GM12878 (cell line): ENCODE measurements around the gene TP73. TPM values are rescaled to one million over a fixed set of nuclear protein-coding genes. Genes with fewer than 3 reads are reported as not detected.
A peak's percentile ranks its signal among the peaks of the same experiment; 100 is the strongest.

Experiments used
- ATAC-seq: fragments of 200-7000 bp; cut with Tn5 transposase; 3 replicates; pipeline ENCODE4 v1.9.1; 2020; ENCODE audit warnings: mild to moderate bottlenecking, moderate library complexity
- BruUV-seq: library from RNA; stranded (reverse); fragments of 400-500 nt; replicated peaks from 2 replicates; lab custom pipeline; 2021; lab: Mats Ljungman, UMichigan
- CTCF ChIA-PET: fragments of 300-600 bp; sonication (Branson Sonifier 250); formaldehyde crosslinking; extraction: SDS; loops from one replicate; lab custom pipeline; 2021; ENCODE audit warnings: inconsistent platforms; lab: Yijun Ruan, JAX
- POLR2A ChIA-PET: fragments of 350-600 bp; formaldehyde crosslinking; extraction: SDS; loops from one replicate; lab custom pipeline; 2021; ENCODE audit warnings: inconsistent platforms; lab: Charles Lee
- RAD21 ChIA-PET: fragments of 300-600 bp; sonication (Branson Sonifier 250); formaldehyde crosslinking; loops from one replicate; lab custom pipeline; 2023; ENCODE audit warnings: antibody characterized with exemption; ENCODE audit not compliant: unreplicated experiment; lab: Charles Lee
- SMC1A ChIA-PET: fragments of 300-600 bp; sonication (Branson Sonifier 250); formaldehyde crosslinking; loops from one replicate; lab custom pipeline; 2023; ENCODE audit not compliant: unreplicated experiment, uncharacterized antibody; lab: Charles Lee
- DNase-seq: peaks from one replicate; pipeline ENCODE4 v3.0.0-alpha.2; 2011; ENCODE audit warnings: low read depth, low spot score
- FAIRE-seq: peaks from 3 replicates; lab custom pipeline; 2011; peaks lifted over from hg19 to GRCh38; lab: Jason Lieb, UNC
- H2AFZ ChIP-seq: 2 replicates; pipeline ENCODE4 v1.6.0; 2011; ENCODE audit warnings: low read depth, low read length, control low read depth; ENCODE audit not compliant: control insufficient read depth
- H3K27ac ChIP-seq: 2 replicates; pipeline ENCODE4 v1.5.1; 2011; ENCODE audit warnings: control low read depth; ENCODE audit not compliant: control insufficient read depth, insufficient read depth
- H3K27me3 ChIP-seq, 2 experiments: replicated peaks in 1 of 2; 2 replicates each; pipeline versions ENCODE4 v1.6.0 to v1.6.1; 2011; ENCODE audit warnings: low read length in 1 of 2; ENCODE audit not compliant: control insufficient read depth in 2 of 2, insufficient read depth in 2 of 2
- H3K36me3 ChIP-seq, 2 experiments: 2 replicates each; pipeline ENCODE4 v1.5.1; 2011; ENCODE audit warnings: low read length in 1 of 2; ENCODE audit not compliant: control insufficient read depth in 2 of 2, insufficient read depth in 2 of 2
- H3K4me1 ChIP-seq: 2 replicates; pipeline ENCODE4 v1.6.1; 2011; ENCODE audit warnings: mild to moderate bottlenecking, low read length, moderate library complexity, mixed read lengths; ENCODE audit not compliant: control insufficient read depth, insufficient read depth
- H3K4me2 ChIP-seq: 2 replicates; pipeline ENCODE4 v1.6.0; 2011; ENCODE audit warnings: control low read depth; ENCODE audit not compliant: control insufficient read depth, insufficient read depth
- H3K4me3 ChIP-seq: fragments of 200-600 bp; sonication (generic); 2 replicates; pipeline ENCODE4 v1.5.1; 2016
- H3K79me2 ChIP-seq: 2 replicates; pipeline ENCODE4 v1.6.0; 2011; ENCODE audit warnings: low read length; ENCODE audit not compliant: control insufficient read depth, insufficient read depth
- H3K9ac ChIP-seq: 2 replicates; pipeline ENCODE4 v1.8.0; 2011; ENCODE audit warnings: low read length, control low read depth, mixed read lengths; ENCODE audit not compliant: control insufficient read depth, insufficient read depth
- H3K9me3 ChIP-seq: replicated peaks from 3 replicates; pipeline ENCODE4 v1.5.1; 2011; ENCODE audit warnings: mild to moderate bottlenecking, low read length; ENCODE audit not compliant: control insufficient read depth, insufficient read depth
- H4K20me1 ChIP-seq: 2 replicates; pipeline ENCODE4 v1.6.0; 2011; ENCODE audit not compliant: control insufficient read depth, insufficient read depth
- BRCA1 ChIP-seq: IDR thresholded peaks from 2 replicates; pipeline ENCODE4 v1.6.1; 2011; ENCODE audit warnings: low read depth, low read length, improper control_type of control experiment
- CEBPB ChIP-seq, 2 experiments: fragments of 150-350 bp in 1 of 2; IDR thresholded peaks; 2 replicates each; pipeline ENCODE4 v1.6.1; 2012 to 2014; ENCODE audit warnings: low read depth in 2 of 2, low read length in 2 of 2, borderline replicate concordance in 1 of 2, inconsistent platforms in 1 of 2
- CHD2 ChIP-seq: IDR thresholded peaks from 2 replicates; pipeline ENCODE4 v1.6.1; 2011; ENCODE audit warnings: low read depth, low read length, improper control_type of control experiment, borderline replicate concordance
- MXI1 ChIP-seq: fragments of 150-350 bp; IDR thresholded peaks from 2 replicates; pipeline ENCODE4 v1.6.1; 2011; ENCODE audit warnings: low read depth, mild to moderate bottlenecking, inconsistent platforms, low read length, improper control_type of control experiment
- NFYA ChIP-seq: IDR thresholded peaks from 2 replicates; pipeline ENCODE4 v1.6.1; 2011; ENCODE audit warnings: low read depth, mild to moderate bottlenecking, low read length, improper control_type of control experiment, borderline replicate concordance
- POLR2A ChIP-seq: IDR thresholded peaks from 2 replicates; pipeline ENCODE4 v1.6.1; 2011; ENCODE audit warnings: low read depth, mild to moderate bottlenecking, low read length
- SUPT20H ChIP-seq: IDR thresholded peaks from 2 replicates; pipeline ENCODE4 v1.6.1; 2011; ENCODE audit warnings: low read depth, mild to moderate bottlenecking, low read length, moderate library complexity, borderline replicate concordance; ENCODE audit not compliant: control insufficient read depth
- ZNF622 ChIP-seq: fragments of 450-650 bp; IDR thresholded peaks from 2 replicates; pipeline ENCODE4 v1.6.1; 2017; ENCODE audit warnings: mild to moderate bottlenecking, inconsistent platforms
- WGBS: methylation state at CpG from one replicate; pipeline ENCODE4 v1.1.6; 2016; ENCODE audit warnings: low lambda C conversion rate; ENCODE audit not compliant: insufficient replicate concordance, insufficient coverage; ENCODE audit errors: missing lambda C conversion rate; 5-methylcytosine and 5-hydroxymethylcytosine counted together
- in situ Hi-C: fragments of 300-500 bp; cut with MboI; formaldehyde crosslinking; loops from 9 replicates; pipeline ENCODE4 v1.14.3; 2018; ENCODE audit warnings: mixed read lengths
- intact Hi-C: fragments of 100-400 bp; cut with micrococcal nuclease; formaldehyde crosslinking; loops from one replicate; pipeline ENCODE4 v1.14.2; 2022; ENCODE audit not compliant: unreplicated experiment
- polyA plus RNA-seq, 11 experiments: library from polyadenylated mRNA; depleted of rRNA in 4 of 11; unstranded in 6 of 11; stranded (reverse) in 5 of 11; fragments of >200 nt; fragmentation: Nextera tagmentation in 4 of 11; fragmentation: Illumina TruSeq in 1 of 11; extraction: Ambion mirVana in 4 of 11; extraction: Trizol in 1 of 11; gene quantifications; 1 replicate in 1 of 11; 2 replicates in 10 of 11; pipeline versions ENCODE4 v1.2.1 to v1.2.3, GENCODE V29; 2011 to 2016; ENCODE audit warnings: inconsistent platforms in 2 of 11, missing spikeins in 2 of 11, low read depth in 1 of 11
- total RNA-seq, 4 experiments: library from RNA; depleted of rRNA in 3 of 4; stranded (reverse); fragments of >200 nt in 3 of 4; fragmentation: Illumina TruSeq in 1 of 4; extraction: Trizol in 1 of 4; gene quantifications; 2 replicates each; pipeline versions ENCODE4 v1.2.1 to v1.2.3, GENCODE V29; 2013 to 2021

The TP73 gene
- total and polyA plus RNA-seq, 10 of the 15 experiments (the other 5 are each of a cell fraction or from before 2014, with no cell fraction given): 0.08 to 54.2 (median 14.9) TPM

GRCh38 chr1:3731583-3732433 lies 79.5 kb downstream of the TP73 start:
- ATAC-seq (no peak), FAIRE-seq (no peak), DNase-seq (no peak)
- ChIA-PET CTCF (no interaction called here), SMC1A (no interaction called here), POLR2A (no interaction called here), RAD21 (no interaction called here)
- no TSS peak for BruUV-seq
- intact Hi-C loops (no loop called here), in situ Hi-C loops (no loop called here)
- Histone ChIP-seq H3K36me3 (peaks cover 0 to 35% of the 10 kb centered on the region in 2 experiments; a peak in 2 of 4 replicates), H3K4me2 (no peak overlapping the region), H3K79me2 (no peaks in the 10 kb centered on the region), H3K4me1 (no peaks in the 10 kb centered on the region), H3K27me3 (no peaks in the 10 kb centered on the region), H3K27ac (no peak overlapping the region), H3K9me3 (no peaks in the 10 kb centered on the region), H2AFZ (no peak overlapping the region), H3K4me3 (no peak overlapping the region), H4K20me1 (no peaks in the 10 kb centered on the region), H3K9ac (no peak overlapping the region)
- TF ChIP-seq POLR2A (peak; percentile 18; the same call in 1 of the 2 replicates), BRCA1 (no peak), ZNF622 (no peak), CHD2 (no peak), MXI1 (no peak), NFYA (no peak)
- 77% methylated on average over 25 of the region's 25 CpGs for WGBS

GRCh38 chr1:3732434-3733093 lies 80.2 kb downstream of the TP73 start:
- Histone ChIP-seq H3K4me3 (no peak overlapping the region), H3K9ac (no peak overlapping the region), H3K4me1 (no peaks in the 10 kb centered on the region), H4K20me1 (no peaks in the 10 kb centered on the region), H3K36me3 (peaks cover 0 to 35% of the 10 kb centered on the region in 2 experiments; a peak in 2 of 4 replicates), H3K4me2 (no peak overlapping the region), H3K79me2 (no peaks in the 10 kb centered on the region), H3K9me3 (no peaks in the 10 kb centered on the region), H2AFZ (no peak overlapping the region), H3K27ac (no peak overlapping the region), H3K27me3 (no peaks in the 10 kb centered on the region)
- TF ChIP-seq SUPT20H: no peak
- 0 out of 2 replicates have a peak, but pooled peaks have one; percentile 10 for TF ChIP-seq POLR2A
- no peak for TF ChIP-seq CEBPB (IDR thresholded peaks at IDR 0.05; ENCODE audit: borderline replicate concordance in 1 of 2, low read depth in 2 of 2, low read length in 2 of 2)
- ChIA-PET CTCF (no interaction called here), RAD21 (no interaction called here), SMC1A (no interaction called here), POLR2A (no interaction called here)
- no TSS peak for BruUV-seq
- intact Hi-C loops: no loop called here
- in situ Hi-C loops: no loop called here
- DNase-seq (no peak), FAIRE-seq (no peak), ATAC-seq (no peak)
- 90% methylated on average over 37 of the region's 37 CpGs for WGBS
